ENCODE measurements around the gene CHD5. TPM values are rescaled to one million over a fixed set of nuclear protein-coding genes. Genes with fewer than 3 reads are reported as not detected.

The CHD5 gene
- total RNA-seq, 4 donors from 2014 or later: 0.14 to 1.6 (median 1.2) TPM

- H3K36me3 ChIP-seq: peaks cover 0 to 40% (median 19%) of the 10 kb centered on the region in 4 donors
- H3K27me3 ChIP-seq: no peaks in the 10 kb centered on the region
- H3K4me3 ChIP-seq: peak overlapping the region in 3 of 4 donors; percentile 93 to 99 (median 94)
- in situ Hi-C loops (cut with MboI; ENCODE audit: low pct_ligation_motif_present in 1 of 4, low pct_unique_long_range_greater_than_20kb in 1 of 4, low sequenced_read_pairs in 3 of 4) (no loop called here), intact Hi-C loops (cut with DNase I; ENCODE audit: low total_unique reads) (no loop called here)
- H3K9me3 ChIP-seq: no peaks in the 10 kb centered on the region
- peaks cover 13 to 30% (median 19%) of the 10 kb centered on the region in 4 donors for H3K4me1 ChIP-seq
- no peak for TF ChIP-seq EP300 (IDR thresholded peaks at IDR 0.05; ENCODE audit: low read depth)
- no peak for TF ChIP-seq POLR2AphosphoS5 (IDR thresholded peaks at IDR 0.05)
- no peak for TF ChIP-seq POLR2A (IDR thresholded peaks at IDR 0.05)
- no peak for TF ChIP-seq CTCF (IDR thresholded peaks at IDR 0.05)
- no peak for DNase-seq
- H3K27ac ChIP-seq: peak overlapping the region in 1 of 4 donors; percentile 89
- 53 to 59% methylated on average over 5 to 6 of the region's 6 CpGs for WGBS, 2 donors (ENCODE audit: low coverage in 1 of 2)
Measured at GRCh38 chr1:6197746-6198427, 17.8 kb upstream of the CHD5 start.

DNA sequence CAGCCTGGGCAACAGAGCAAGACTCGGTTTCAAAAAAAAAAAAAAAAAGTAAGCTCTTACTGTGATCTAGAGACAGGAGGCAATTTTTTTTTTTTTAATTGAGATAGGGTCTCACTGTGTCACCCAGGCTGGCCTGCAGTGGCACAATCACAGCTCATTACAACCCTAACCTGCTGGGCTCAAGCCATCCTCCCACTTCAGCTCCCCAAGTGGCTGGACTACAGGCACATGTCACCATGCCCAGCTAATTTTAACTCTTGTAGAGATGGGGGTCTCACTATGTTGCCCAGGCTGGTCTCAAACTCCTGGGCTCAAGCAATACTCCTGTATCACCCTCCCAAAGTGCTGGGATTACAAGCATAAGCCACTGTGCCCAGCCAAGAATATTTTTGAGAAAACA, 11.8 kb upstream of the CHD5 start:
- Histone ChIP-seq H3K27me3 (no peaks in the 10 kb centered on the region), H3K36me3 (peaks cover 0 to 81% (median 38%) of the 10 kb centered on the region in 4 donors), H3K4me3 (no peak overlapping the region), H3K9me3 (no peaks in the 10 kb centered on the region), H3K27ac (no peak overlapping the region), H3K4me1 (peaks cover 0 to 6% (median 0%) of the 10 kb centered on the region in 4 donors)
- in situ Hi-C loops (cut with MboI; ENCODE audit: low pct_ligation_motif_present in 1 of 4, low pct_unique_long_range_greater_than_20kb in 1 of 4, low sequenced_read_pairs in 3 of 4) (no loop called here), intact Hi-C loops (cut with DNase I; ENCODE audit: low total_unique reads) (no loop called here)
- no peak for TF ChIP-seq POLR2A (IDR thresholded peaks at IDR 0.05)
- no peak for TF ChIP-seq POLR2AphosphoS5 (IDR thresholded peaks at IDR 0.05)
- no peak for DNase-seq
- WGBS, 2 donors (ENCODE audit: low coverage in 1 of 2): 97% methylated on average over 1 of the region's 1 CpG; no CpG with 5 or more reads in 1 of the 2 donors

DNA sequence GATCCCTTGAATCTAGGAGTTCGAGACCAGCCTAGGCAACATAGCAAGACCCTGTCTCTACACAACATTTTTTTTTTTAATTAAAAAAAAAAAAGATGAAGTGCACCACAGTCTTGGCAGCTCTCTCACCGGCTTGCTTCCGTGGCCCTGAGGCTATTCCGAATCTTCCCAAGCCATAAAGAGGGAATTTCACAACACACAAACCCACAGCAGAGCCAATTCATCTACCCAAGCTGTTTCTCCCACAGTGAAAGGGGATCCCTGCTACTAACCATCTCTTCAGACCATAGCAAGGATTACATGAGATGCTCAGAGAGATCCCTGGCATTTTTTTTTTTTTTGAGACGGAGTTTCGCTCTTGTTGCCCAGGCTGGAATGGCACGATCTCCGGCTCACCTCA, 8.3 kb upstream of the CHD5 start:
- intact Hi-C loops (cut with DNase I; ENCODE audit: low total_unique reads) (no loop called here), in situ Hi-C loops (cut with MboI; ENCODE audit: low pct_ligation_motif_present in 1 of 4, low pct_unique_long_range_greater_than_20kb in 1 of 4, low sequenced_read_pairs in 3 of 4) (no loop called here)
- no peaks in the 10 kb centered on the region for H3K9me3 ChIP-seq
- DNase-seq: no peak
- H3K27me3 ChIP-seq: no peaks in the 10 kb centered on the region
- H3K36me3 ChIP-seq: peaks cover 0 to 52% (median 22%) of the 10 kb centered on the region in 4 donors
- WGBS, 2 donors (ENCODE audit: low coverage in 1 of 2): 90 to 91% methylated on average over 4 to 8 of the region's 8 CpGs
- H3K4me3 ChIP-seq: no peak overlapping the region
- H3K27ac ChIP-seq: no peak overlapping the region
- H3K4me1 ChIP-seq: peaks cover 0 to 4% (median 0%) of the 10 kb centered on the region in 4 donors
- no peak for TF ChIP-seq EP300 (IDR thresholded peaks at IDR 0.05; ENCODE audit: low read depth)
- no peak for TF ChIP-seq POLR2AphosphoS5 (IDR thresholded peaks at IDR 0.05)
- no peak for TF ChIP-seq CTCF (IDR thresholded peaks at IDR 0.05)
- no peak for TF ChIP-seq POLR2A (IDR thresholded peaks at IDR 0.05)

- Histone ChIP-seq H3K4me1 (peaks cover 0 to 7% (median 3%) of the 10 kb centered on the region in 4 donors), H3K4me3 (no peak overlapping the region), H3K9me3 (no peaks in the 10 kb centered on the region), H3K27ac (no peak overlapping the region), H3K36me3 (peaks cover 0 to 30% (median 11%) of the 10 kb centered on the region in 4 donors), H3K27me3 (peaks cover 15% of the 10 kb centered on the region)
- TF ChIP-seq CTCF (IDR thresholded peaks at IDR 0.05) (peak; percentile 13 to 40 (median 24)), EP300 (IDR thresholded peaks at IDR 0.05; ENCODE audit: low read depth) (no peak)
- intact Hi-C loops (cut with DNase I; ENCODE audit: low total_unique reads): no loop called here
- 64 to 81% methylated on average over 6 to 10 of the region's 10 CpGs for whole genome bisulfite sequencing, 2 donors (ENCODE audit: low coverage in 1 of 2)
- DNase-seq: no peak
- in situ Hi-C loops (cut with MboI; ENCODE audit: low pct_ligation_motif_present in 1 of 4, low pct_unique_long_range_greater_than_20kb in 1 of 4, low sequenced_read_pairs in 3 of 4): no loop called here
Measured at GRCh38 chr1:6185635-6186382, 5.7 kb upstream of the CHD5 start.
